Peyer's patch (tissue), 4 donors: ENCODE data around the gene SUMF2. TPM values are rescaled to one million over a fixed set of nuclear protein-coding genes. Genes with fewer than 3 reads are reported as not detected.
"Not testable (repeated sequence)": the region's sequence is repeated elsewhere in the genome, so short reads cannot be mapped to it uniquely, and the experiment has no call there.

Experiments used
- DNase-seq, 3 donors: peaks; one replicate each; pipeline ENCODE4 v3.0.0-alpha.2; 2017 to 2019
- H3K27ac ChIP-seq, 4 donors: fragments of 200-600 bp; sonication (generic); one replicate each; pipeline ENCODE4 v1.5.1; 2016 to 2019
- H3K27me3 ChIP-seq, 2 donors: fragments of 200-600 bp; sonication (generic); one replicate each; pipeline ENCODE4 v1.5.1; 2019
- H3K36me3 ChIP-seq, 3 donors: fragments of 200-600 bp; sonication (generic); one replicate each; pipeline ENCODE4 v1.5.1; 2016 to 2019
- H3K4me1 ChIP-seq, 4 donors: fragments of 200-600 bp; sonication (generic); one replicate each; pipeline ENCODE4 v1.5.1; 2016 to 2019
- H3K4me3 ChIP-seq, 4 donors: fragments of 200-600 bp; sonication (generic); 1 replicate in 3 of 4; 2 replicates in 1 of 4; pipeline ENCODE4 v1.5.1; 2016 to 2019; ENCODE audit warnings: mild to moderate bottlenecking in 1 of 4
- H3K9me3 ChIP-seq, 4 donors: fragments of 200-600 bp; sonication (generic); one replicate each; pipeline ENCODE4 v1.5.1; 2016 to 2019; ENCODE audit warnings: mild to moderate bottlenecking in 1 of 4
- CTCF ChIP-seq, 6 experiments: fragments of 450-650 bp in 4 of 6; fragments of 200-600 bp in 2 of 6; sonication (generic) in 1 of 6; IDR thresholded peaks; one replicate each; pipeline ENCODE4 v1.5.1; 2017 to 2019; ENCODE audit warnings: antibody characterized with exemption in 6 of 6, mild to moderate bottlenecking in 3 of 6, moderate library complexity in 1 of 6
- POLR2A ChIP-seq, 2 donors: fragments of 450-650 bp; IDR thresholded peaks; one replicate each; pipeline ENCODE4 v1.5.1; 2017; ENCODE audit warnings: antibody characterized with exemption in 2 of 2, mild to moderate bottlenecking in 2 of 2, moderate library complexity in 2 of 2
- total RNA-seq, 4 donors: library from RNA; depleted of rRNA; stranded (reverse); fragments of >200 nt; gene quantifications; one replicate each; pipeline ENCODE4 v1.1.0, GENCODE V29; 2016

Gene SUMF2
- total RNA-seq, result 100 to 1,000 TPM in 3 of 4 donors, 10 to 100 TPM in 1; 71.8 to 155 (median 128) TPM

GRCh38 chr7:56063882-56064625 lies at the start of gene SUMF2:
SUMF2 (plus strand) TSS chr7:56064286; CDS start chr7:56064312, 26 bp downstream.
- Histone ChIP-seq H3K27ac (peak within 1 kb of the TSS; percentile 87 to 94 (median 93)), H3K4me1 (peaks cover 0 to 14% (median 0%) of the 10 kb centered on the region in 4 donors), H3K27me3 (no peaks in the 10 kb centered on the region), H3K4me3 (peak within 1 kb of the TSS; percentile 76 to 90 (median 83)), H3K9me3 (no peaks in the 10 kb centered on the region), H3K36me3 (peaks cover 0 to 44% (median 0%) of the 10 kb centered on the region in 3 donors)
- TF ChIP-seq CTCF (IDR thresholded peaks at IDR 0.05), result peak in 3 of 6 experiments; percentile 3 to 34 (median 27)
- peak; percentile 72 to 79 for TF ChIP-seq POLR2A (IDR thresholded peaks at IDR 0.05)
- DNase-seq, result peak; percentile 88 to 95 (median 93)

GRCh38 chr7:56017015-56017414 lies 47.1 kb upstream of the SUMF2 start:
- not testable (repeated sequence) for H3K27me3 ChIP-seq, H3K4me3 ChIP-seq, H3K27ac ChIP-seq, H3K4me1 ChIP-seq, DNase-seq, H3K36me3 ChIP-seq, H3K9me3 ChIP-seq

GRCh38 chr7:56019501-56019900 lies 44.6 kb upstream of the SUMF2 start:
- Histone ChIP-seq H3K4me3 (no peak overlapping the region), H3K27ac (no peak overlapping the region), H3K4me1 (no peaks in the 10 kb centered on the region), H3K36me3 (no peaks in the 10 kb centered on the region), H3K9me3 (no peaks in the 10 kb centered on the region), H3K27me3 (no peaks in the 10 kb centered on the region)
- no peak for DNase-seq
- TF ChIP-seq CTCF (IDR thresholded peaks at IDR 0.05), result no peak
- TF ChIP-seq POLR2A (IDR thresholded peaks at IDR 0.05), result no peak

- no peak overlapping the region for H3K27ac ChIP-seq
- no peaks in the 10 kb centered on the region for H3K9me3 ChIP-seq
- H3K4me3 ChIP-seq, result no peak overlapping the region
- no peak for DNase-seq
- TF ChIP-seq POLR2A (IDR thresholded peaks at IDR 0.05) (no peak), CTCF (IDR thresholded peaks at IDR 0.05) (no peak)
- peaks cover 0 to 2% (median 0%) of the 10 kb centered on the region in 4 donors for H3K4me1 ChIP-seq
- H3K27me3 ChIP-seq, result no peaks in the 10 kb centered on the region
- no peaks in the 10 kb centered on the region for H3K36me3 ChIP-seq
These were observed 40.6 kb upstream of the SUMF2 start for GRCh38 chr7:56023500-56023899.

- H3K27ac ChIP-seq, result no peak overlapping the region
- no peaks in the 10 kb centered on the region for H3K27me3 ChIP-seq
- DNase-seq, result no peak
- TF ChIP-seq CTCF (IDR thresholded peaks at IDR 0.05), result no peak
- TF ChIP-seq POLR2A (IDR thresholded peaks at IDR 0.05), result no peak
- no peaks in the 10 kb centered on the region for H3K36me3 ChIP-seq
- peaks cover 0 to 9% (median 0%) of the 10 kb centered on the region in 4 donors for H3K4me1 ChIP-seq
- no peaks in the 10 kb centered on the region for H3K9me3 ChIP-seq
- H3K4me3 ChIP-seq, result no peak overlapping the region
These were observed 37.5 kb upstream of the SUMF2 start for GRCh38 chr7:56026538-56026937.

- no peak for TF ChIP-seq POLR2A (IDR thresholded peaks at IDR 0.05)
- TF ChIP-seq CTCF (IDR thresholded peaks at IDR 0.05), result no peak
- Histone ChIP-seq H3K27me3 (no peaks in the 10 kb centered on the region), H3K27ac (peak overlapping the region in 2 of 4 donors; percentile 26 to 59), H3K36me3 (no peaks in the 10 kb centered on the region), H3K4me3 (no peak overlapping the region), H3K9me3 (no peaks in the 10 kb centered on the region), H3K4me1 (peaks cover 0 to 16% (median 1%) of the 10 kb centered on the region in 4 donors)
- DNase-seq, result no peak
These were observed 35.0 kb upstream of the SUMF2 start for GRCh38 chr7:56028942-56029630.
